HepG2 (cell line): ENCODE results near the gene KIAA1549. TPM values are rescaled to one million over a fixed set of nuclear protein-coding genes. Genes with fewer than 3 reads are reported as not detected.

Source experiments
- ATAC-seq: fragments of 200-7000 bp; cut with Tn5 transposase; 3 replicates; pipeline ENCODE4 v1.9.1; 2020; ENCODE audit warnings: mild to moderate bottlenecking, moderate library complexity
- BruUV-seq: library from RNA; stranded (reverse); fragments of 400-500 nt; replicated peaks from 2 replicates; lab custom pipeline; 2021; lab: Mats Ljungman, UMichigan
- CTCF ChIA-PET: fragments of 300-600 bp; formaldehyde crosslinking; extraction: SDS; loops from one replicate; lab custom pipeline; 2021; ENCODE audit warnings: low total read pairs, inconsistent platforms, low intra/inter-chr PET ratio; lab: Yijun Ruan, JAX
- POLR2A ChIA-PET: fragments of 350-600 bp; sonication (Branson Sonifier 250); formaldehyde crosslinking; loops from one replicate; lab custom pipeline; 2020; ENCODE audit warnings: antibody characterized with exemption, inconsistent platforms; lab: Yijun Ruan, JAX
- DNase-seq: peaks from one replicate; pipeline ENCODE4 v3.0.0-alpha.2; 2015; ENCODE audit warnings: low spot score
- FAIRE-seq: peaks from 3 replicates; lab custom pipeline; 2011; peaks lifted over from hg19 to GRCh38; lab: Jason Lieb, UNC
- H2AFZ ChIP-seq: one replicate; pipeline ENCODE4 v1.6.1; 2011; ENCODE audit warnings: low read length, inconsistent platforms
- H3K27ac ChIP-seq: fragments of 300-600 bp; 3 replicates; pipeline ENCODE4 v1.8.0; 2011; ENCODE audit warnings: mixed run types, mild to moderate bottlenecking, mixed read lengths, low read length, inconsistent platforms; ENCODE audit not compliant: insufficient read depth; ENCODE audit errors: extremely low read length
- H3K27me3 ChIP-seq, 2 experiments: fragments of 200-600 bp in 1 of 2; 2 replicates in 1 of 2; 3 replicates in 1 of 2; pipeline versions ENCODE4 v1.6.0 to v1.8.0; 2011; ENCODE audit warnings: low read length in 2 of 2, mild to moderate bottlenecking in 2 of 2, moderate library complexity in 2 of 2, inconsistent platforms in 1 of 2; ENCODE audit not compliant: insufficient read depth in 2 of 2, control insufficient read depth in 1 of 2
- H3K36me3 ChIP-seq, 2 experiments: fragments of 200-600 bp in 1 of 2; replicated peaks in 1 of 2; 2 replicates in 1 of 2; 3 replicates in 1 of 2; pipeline versions ENCODE4 v1.5.1 to v1.8.0; 2011; ENCODE audit warnings: low read length in 2 of 2, inconsistent platforms in 1 of 2; ENCODE audit not compliant: insufficient read depth in 2 of 2, control insufficient read depth in 1 of 2
- H3K4me1 ChIP-seq: 2 replicates; pipeline ENCODE4 v1.5.1; 2012; ENCODE audit warnings: low read length, inconsistent platforms; ENCODE audit not compliant: insufficient read depth
- H3K4me2 ChIP-seq: 2 replicates; pipeline ENCODE4 v1.6.0; 2011; ENCODE audit warnings: low read depth, low read length, inconsistent platforms
- H3K4me3 ChIP-seq, 3 experiments: fragments of 200-600 bp in 1 of 3; sonication (generic), shearing (Covaris generic) in 1 of 3; replicated peaks in 1 of 3; 2 replicates each; pipeline ENCODE4 v1.5.1; 2011 to 2016; ENCODE audit warnings: low read length in 3 of 3, inconsistent platforms in 2 of 3, low read depth in 2 of 3, mild to moderate bottlenecking in 2 of 3, control low read depth in 1 of 3, mixed read lengths in 1 of 3; ENCODE audit not compliant: insufficient read depth in 1 of 3
- H3K79me2 ChIP-seq: one replicate; pipeline ENCODE4 v1.6.1; 2011; ENCODE audit warnings: low read length, inconsistent platforms; ENCODE audit not compliant: insufficient read depth
- H3K9ac ChIP-seq: 2 replicates; pipeline ENCODE4 v1.6.0; 2011; ENCODE audit warnings: mild to moderate bottlenecking, low read depth, low read length, inconsistent platforms; ENCODE audit not compliant: insufficient read depth
- H3K9me3 ChIP-seq: 2 replicates; pipeline ENCODE4 v1.5.1; 2012; ENCODE audit warnings: mild to moderate bottlenecking, low read length
- H4K20me1 ChIP-seq: 2 replicates; pipeline ENCODE4 v1.6.0; 2011; ENCODE audit warnings: inconsistent platforms, mild to moderate bottlenecking, low read length, moderate library complexity; ENCODE audit not compliant: insufficient read depth
- AGO2 ChIP-seq: fragments of 200-400 bp; formaldehyde crosslinking; optimal IDR thresholded peaks from 2 replicates; pipeline ENCODE3; 2017; ENCODE audit warnings: mild to moderate bottlenecking, low read depth, low read length, moderate library complexity
- GPN1 ChIP-seq: sonication (generic); formaldehyde crosslinking; IDR thresholded peaks from 2 replicates; pipeline ENCODE4 v1.5.1; 2020; ENCODE audit warnings: missing genetic modification reagents, borderline replicate concordance
- GTF3A ChIP-seq: sonication (generic); formaldehyde crosslinking; conservative IDR thresholded peaks from 2 replicates; pipeline ENCODE4 v1.4.0; 2020; ENCODE audit warnings: mild to moderate bottlenecking, missing genetic modification reagents
- HMG20A ChIP-seq: IDR thresholded peaks from 2 replicates; pipeline ENCODE4 v1.6.1; 2016; ENCODE audit warnings: borderline replicate concordance
- KLF13 ChIP-seq: sonication (generic); formaldehyde crosslinking; IDR thresholded peaks from 2 replicates; pipeline ENCODE4 v1.4.0; 2020; ENCODE audit warnings: mild to moderate bottlenecking, missing genetic modification reagents
- NCOR1 ChIP-seq: fragments of 200-600 bp; sonication (generic); IDR thresholded peaks from 2 replicates; pipeline ENCODE4 v1.7.0; 2017; ENCODE audit warnings: antibody characterized with exemption, low read length, borderline replicate concordance
- RARG ChIP-seq: sonication (generic); formaldehyde crosslinking; IDR thresholded peaks from 2 replicates; pipeline ENCODE4 v1.4.0; 2020; ENCODE audit warnings: low read depth, mild to moderate bottlenecking, missing genetic modification reagents
- SAP130 ChIP-seq: IDR thresholded peaks from 2 replicates; pipeline ENCODE4 v1.6.1; 2016; ENCODE audit warnings: low read depth
- WGBS: methylation state at CpG from one replicate; pipeline ENCODE4 v1.1.6; 2017; ENCODE audit warnings: low lambda C conversion rate; 5-methylcytosine and 5-hydroxymethylcytosine counted together
- in situ Hi-C: cut with HindIII; loops from 2 replicates; pipeline ENCODE4 v1.10.0; 2017; ENCODE audit warnings: low pct_unique_long_range_greater_than_20kb; ENCODE audit not compliant: extremely low pct_ligation_motif_present
- intact Hi-C: fragments of 100-400 bp; cut with micrococcal nuclease; formaldehyde crosslinking; loops from one replicate; pipeline ENCODE4 v1.10.0; 2022; ENCODE audit not compliant: unreplicated experiment
- polyA plus RNA-seq, 8 experiments: library from polyadenylated mRNA; depleted of rRNA in 3 of 8; stranded (reverse) in 7 of 8; unstranded in 1 of 8; fragments of >200 nt; fragmentation: Illumina TruSeq in 4 of 8; extraction: Trizol in 4 of 8; gene quantifications; 2 replicates each; pipeline versions ENCODE4 v1.2.1 to v1.2.3, GENCODE V29; 2011 to 2016; ENCODE audit warnings: low read depth in 4 of 8, missing spikeins in 1 of 8, mixed read lengths in 1 of 8; ENCODE audit not compliant: insufficient read depth in 1 of 8
- total RNA-seq, 5 experiments: library from RNA; depleted of rRNA; stranded (reverse); fragments of >200 nt; fragmentation: Illumina TruSeq; extraction: Trizol; gene quantifications; 2 replicates each; pipeline ENCODE4 v1.2.3, GENCODE V29; 2016; ENCODE audit warnings: low read depth in 1 of 5
- TF ChIP-seq, protein P1 (sequence below): sonication (generic); formaldehyde crosslinking; IDR thresholded peaks from 2 replicates; pipeline ENCODE4 v1.5.1; 2020; ENCODE audit warnings: missing genetic modification reagents, mild to moderate bottlenecking, borderline replicate concordance
- TF ChIP-seq, protein P2 (sequence below): IDR thresholded peaks from 2 replicates; pipeline ENCODE4 v1.6.1; 2016; ENCODE audit warnings: missing compliant biosample characterization, missing genetic modification reagents, borderline replicate concordance
- TF ChIP-seq, protein P3 (sequence below): sonication (generic); formaldehyde crosslinking; IDR thresholded peaks from 2 replicates; pipeline ENCODE4 v1.4.0; 2020; ENCODE audit warnings: missing genetic modification reagents; ENCODE audit errors: not compliant biosample characterization

The KIAA1549 gene
- total and polyA plus RNA-seq, 2 of the 13 experiments (the other 11 are each of a cell fraction or from before 2014, with no cell fraction given), result 1.1 to 1.8 TPM

DNA sequence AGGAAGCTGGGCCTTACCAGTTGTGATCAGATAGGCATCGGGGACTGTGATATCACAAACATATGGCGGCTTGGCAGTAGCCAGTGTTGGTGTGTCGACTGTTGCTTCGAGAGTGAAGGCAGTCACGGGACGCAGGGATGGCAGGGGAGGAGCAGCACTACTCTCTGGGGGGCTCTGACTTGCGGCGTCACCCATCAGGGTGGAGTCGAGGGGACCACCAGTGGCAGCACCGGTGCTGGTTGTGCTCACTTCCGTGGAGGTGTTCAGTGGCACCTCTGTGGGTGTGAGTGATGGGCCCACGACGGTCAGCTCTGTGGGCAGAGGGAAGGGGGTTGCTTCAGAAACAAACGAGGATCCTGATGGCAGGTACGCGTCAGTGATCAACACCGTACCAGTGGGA, 64.5 kb downstream of the KIAA1549 start:
- no peak for FAIRE-seq
- Histone ChIP-seq H3K79me2 (no peaks in the 10 kb centered on the region), H3K27me3 (no peaks in the 10 kb centered on the region), H3K4me3 (no peak overlapping the region), H2AFZ (no peak overlapping the region), H4K20me1 (no peaks in the 10 kb centered on the region), H3K27ac (no peak overlapping the region), H3K9me3 (no peaks in the 10 kb centered on the region), H3K4me2 (no peak overlapping the region), H3K9ac (no peak overlapping the region), H3K4me1 (no peaks in the 10 kb centered on the region), H3K36me3 (no peaks in the 10 kb centered on the region; a peak in 1 of 5 replicates)
- POLR2A ChIA-PET, result no interaction called here
- CTCF ChIA-PET, result no interaction called here
- no peak for ATAC-seq
- TF ChIP-seq GPN1 (CRISPR knock-in tag), result no peak
- TF ChIP-seq SAP130 (CRISPR knock-in tag), result no peak
- TF ChIP-seq, protein P1, sequence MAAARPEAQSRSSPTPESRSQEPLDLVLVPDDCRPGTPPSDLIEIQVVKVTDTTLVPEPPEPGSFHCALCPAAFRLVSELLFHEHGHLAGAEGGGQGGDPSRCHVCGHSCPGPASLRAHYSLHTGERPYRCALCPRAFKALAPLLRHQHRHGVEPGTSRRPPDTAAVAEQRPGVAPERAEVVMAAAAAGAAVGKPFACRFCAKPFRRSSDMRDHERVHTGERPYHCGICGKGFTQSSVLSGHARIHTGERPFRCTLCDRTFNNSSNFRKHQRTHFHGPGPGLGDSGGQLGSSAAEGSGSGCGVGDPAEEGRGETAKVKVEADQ (CRISPR knock-in tag), result no peak
- no peak for TF ChIP-seq AGO2
- TF ChIP-seq, protein P2, sequence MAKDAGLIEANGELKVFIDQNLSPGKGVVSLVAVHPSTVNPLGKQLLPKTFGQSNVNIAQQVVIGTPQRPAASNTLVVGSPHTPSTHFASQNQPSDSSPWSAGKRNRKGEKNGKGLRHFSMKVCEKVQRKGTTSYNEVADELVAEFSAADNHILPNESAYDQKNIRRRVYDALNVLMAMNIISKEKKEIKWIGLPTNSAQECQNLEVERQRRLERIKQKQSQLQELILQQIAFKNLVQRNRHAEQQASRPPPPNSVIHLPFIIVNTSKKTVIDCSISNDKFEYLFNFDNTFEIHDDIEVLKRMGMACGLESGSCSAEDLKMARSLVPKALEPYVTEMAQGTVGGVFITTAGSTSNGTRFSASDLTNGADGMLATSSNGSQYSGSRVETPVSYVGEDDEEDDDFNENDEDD (CRISPR knock-in tag), result no peak
- TF ChIP-seq KLF13 (CRISPR knock-in tag), result no peak
- TF ChIP-seq NCOR1, result no peak
- TF ChIP-seq, protein P3, sequence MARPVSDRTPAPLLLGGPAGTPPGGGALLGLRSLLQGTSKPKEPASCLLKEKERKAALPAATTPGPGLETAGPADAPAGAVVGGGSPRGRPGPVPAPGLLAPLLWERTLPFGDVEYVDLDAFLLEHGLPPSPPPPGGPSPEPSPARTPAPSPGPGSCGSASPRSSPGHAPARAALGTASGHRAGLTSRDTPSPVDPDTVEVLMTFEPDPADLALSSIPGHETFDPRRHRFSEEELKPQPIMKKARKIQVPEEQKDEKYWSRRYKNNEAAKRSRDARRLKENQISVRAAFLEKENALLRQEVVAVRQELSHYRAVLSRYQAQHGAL (CRISPR knock-in tag), result no peak
- TF ChIP-seq GTF3A (CRISPR knock-in tag), result no peak
- no peak for TF ChIP-seq RARG
- no peak for TF ChIP-seq HMG20A (CRISPR knock-in tag)
- in situ Hi-C loops (no loop called here), intact Hi-C loops (no loop called here)
- no TSS peak for BruUV-seq
- DNase-seq, result no peak
- WGBS, result 91% methylated on average over 15 of the region's 17 CpGs
